NCI-H1436 (cell line): ENCODE data around the gene PER2.
A peak's percentile ranks its signal among the peaks of the same experiment; 100 is the strongest.

Experiments used
- DNase-seq: peaks from one replicate; lab custom pipeline; 2025; lab: John Stamatoyannopoulos, UW

The PER2 gene

GRCh38 chr2:238308177-238308576 is 19.8 kb upstream of the PER2 start:
- no peak for DNase-seq

DNA sequence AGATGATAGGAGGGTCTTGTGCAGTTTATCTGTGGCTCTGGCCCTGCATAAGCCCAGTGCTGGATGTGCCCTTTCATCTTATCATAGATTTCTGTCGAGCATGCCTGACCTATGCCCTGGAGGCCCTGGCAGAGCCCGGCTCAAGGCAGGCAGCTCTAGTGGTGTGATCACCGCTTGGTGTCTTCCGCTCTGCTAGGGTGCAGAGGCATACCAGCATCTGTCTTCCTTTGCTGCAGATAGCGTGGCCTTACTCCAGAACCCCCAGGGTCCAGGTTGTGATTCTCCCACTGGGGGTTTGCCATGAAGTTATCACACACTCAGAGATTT is 18.2 kb upstream of the PER2 start:
- no peak for DNase-seq

- DNase-seq: no peak
Measured at GRCh38 chr2:238305965-238306671, 17.7 kb upstream of the PER2 start.

DNA sequence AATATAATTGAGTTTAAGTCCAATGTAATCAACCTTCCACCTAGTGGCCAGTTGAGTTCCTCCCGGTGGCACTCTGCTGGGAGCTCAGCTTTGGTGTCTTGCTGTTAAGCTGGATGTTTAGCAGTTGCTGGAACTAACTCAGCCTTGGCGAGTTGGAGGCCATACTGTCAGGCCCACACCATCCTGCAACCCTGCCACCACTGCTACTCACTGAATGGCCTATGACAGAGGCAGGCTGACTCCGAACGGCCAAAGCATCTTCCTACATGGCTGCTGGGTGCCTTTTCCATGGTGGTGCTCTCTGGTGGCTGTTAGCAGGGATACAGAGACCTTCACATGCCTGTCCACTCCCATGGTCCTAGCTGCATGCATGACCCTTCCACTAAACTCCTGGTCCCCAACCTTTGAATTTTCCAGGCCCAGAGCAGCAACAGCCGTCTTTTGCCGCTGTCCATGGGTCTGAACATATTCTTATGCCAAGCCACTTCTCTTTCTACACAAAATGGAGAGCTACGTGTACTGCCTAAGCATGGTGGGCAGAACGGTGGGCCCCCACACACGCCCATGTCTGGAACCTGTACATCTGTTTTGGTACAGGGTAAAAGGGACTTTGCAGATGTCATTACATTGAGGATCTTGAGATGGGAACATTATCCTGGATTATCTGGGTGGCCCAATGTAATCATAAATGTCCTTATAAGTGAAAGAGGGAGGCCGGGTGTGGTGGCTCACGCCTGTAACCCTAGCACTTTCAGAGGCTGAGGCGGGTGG is 16.9 kb upstream of the PER2 start:
- DNase-seq: no peak

DNA sequence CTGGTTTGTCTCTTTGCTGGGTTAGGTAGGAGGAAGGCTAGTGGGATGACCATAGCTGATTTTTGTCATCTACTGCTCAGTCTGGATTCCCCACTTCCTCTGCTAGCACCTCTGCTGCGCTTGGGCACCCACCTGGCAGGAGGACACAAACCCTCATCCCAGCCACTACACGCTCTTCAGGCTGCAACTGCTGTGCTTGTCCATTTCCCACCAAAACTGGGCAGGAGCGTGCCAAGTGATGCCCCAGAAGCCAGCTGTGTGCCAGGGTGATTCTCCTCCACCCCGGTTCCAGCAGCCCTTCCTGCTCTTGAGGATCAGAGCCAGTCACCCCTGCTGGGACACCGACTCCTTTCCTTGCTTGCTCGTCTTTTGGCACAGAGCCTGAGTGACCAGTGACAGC is 15.7 kb upstream of the PER2 start:
- DNase-seq: no peak

GRCh38 chr2:238302751-238303150 is 14.3 kb upstream of the PER2 start:
- no peak for DNase-seq

GRCh38 chr2:238302087-238302486 is 13.7 kb upstream of the PER2 start:
- no peak for DNase-seq

DNA sequence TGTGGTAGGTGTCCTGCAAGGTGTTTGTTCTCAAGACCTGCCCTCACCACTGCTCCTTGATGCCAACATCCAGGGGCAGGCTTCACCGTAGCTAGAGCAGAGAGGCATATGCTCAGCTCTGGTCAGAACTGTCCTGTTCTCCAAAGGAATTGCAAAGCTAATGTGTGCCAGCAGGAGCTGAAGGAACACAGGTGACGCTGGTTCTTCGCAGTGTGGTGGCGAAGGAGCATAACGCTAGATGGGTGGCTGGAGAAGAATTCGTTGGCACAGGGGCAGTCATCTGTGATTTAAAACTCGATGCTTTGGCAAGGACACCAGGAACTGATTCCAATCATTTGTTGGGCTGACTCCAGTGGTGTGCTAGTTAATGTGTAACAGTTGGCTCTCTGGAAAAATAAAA is 11.4 kb upstream of the PER2 start:
- no peak for DNase-seq

DNA sequence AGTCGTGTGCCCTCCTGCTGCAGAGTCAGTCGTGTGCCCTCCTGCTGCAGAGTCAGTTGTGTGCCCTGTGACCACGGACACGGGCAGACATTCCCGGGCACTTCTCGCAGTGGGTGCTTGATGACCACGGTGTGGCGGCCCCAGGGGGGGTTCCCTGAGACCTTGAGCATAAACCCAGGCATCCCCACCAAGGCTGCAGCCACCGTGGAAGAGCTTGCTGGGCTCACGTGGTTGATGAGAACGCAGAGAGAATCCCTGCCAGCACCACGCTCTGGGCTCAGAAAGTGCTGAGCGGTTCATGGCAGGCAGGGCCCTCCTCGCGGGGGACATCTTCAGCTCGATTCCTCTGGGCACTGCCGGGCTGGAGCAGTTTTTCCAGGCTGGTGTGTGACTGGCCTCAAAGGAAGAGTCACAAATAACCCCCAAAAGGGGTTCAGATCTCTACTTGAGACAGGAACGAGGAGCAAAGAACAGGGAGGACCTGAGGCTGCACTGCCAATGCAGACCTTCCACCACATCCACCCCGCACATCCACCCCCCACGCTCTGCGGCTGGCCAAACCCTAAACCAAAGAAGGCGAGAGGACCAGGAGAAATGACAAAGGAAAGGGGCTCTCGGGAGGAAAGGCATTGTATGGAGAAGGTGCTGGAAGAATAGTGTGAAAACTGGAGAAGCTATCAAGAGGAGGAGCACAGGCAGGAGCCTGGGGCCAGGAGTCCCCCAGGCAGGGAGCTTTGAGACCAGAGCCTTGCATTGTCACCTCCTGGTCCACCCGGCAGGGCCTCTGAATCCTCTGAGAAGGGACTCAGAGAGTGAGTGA is 8.4 kb upstream of the PER2 start:
- no peak for DNase-seq

- DNase-seq: no peak
Measured at GRCh38 chr2:238295144-238296112, 7.0 kb upstream of the PER2 start.

GRCh38 chr2:238294393-238295143 is 6.2 kb upstream of the PER2 start:
- no peak for DNase-seq

DNA sequence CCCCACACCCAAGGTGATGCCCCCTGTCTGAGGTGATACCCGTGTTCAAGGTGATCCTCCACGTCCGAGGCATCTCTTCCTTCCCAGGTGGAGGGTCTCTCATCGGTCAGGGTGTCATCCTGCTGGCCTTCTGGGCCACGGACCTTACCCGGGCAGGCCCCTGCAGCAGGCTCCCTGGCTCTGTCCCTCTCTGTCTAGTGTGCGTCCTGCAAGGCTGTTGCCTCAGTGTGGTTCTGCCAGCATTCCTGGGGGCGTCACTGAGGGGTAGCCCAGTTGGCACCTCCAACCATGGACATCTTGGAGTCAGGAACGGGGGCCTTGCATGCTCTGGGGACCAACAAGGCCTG is 5.6 kb upstream of the PER2 start:
- no peak for DNase-seq

DNA sequence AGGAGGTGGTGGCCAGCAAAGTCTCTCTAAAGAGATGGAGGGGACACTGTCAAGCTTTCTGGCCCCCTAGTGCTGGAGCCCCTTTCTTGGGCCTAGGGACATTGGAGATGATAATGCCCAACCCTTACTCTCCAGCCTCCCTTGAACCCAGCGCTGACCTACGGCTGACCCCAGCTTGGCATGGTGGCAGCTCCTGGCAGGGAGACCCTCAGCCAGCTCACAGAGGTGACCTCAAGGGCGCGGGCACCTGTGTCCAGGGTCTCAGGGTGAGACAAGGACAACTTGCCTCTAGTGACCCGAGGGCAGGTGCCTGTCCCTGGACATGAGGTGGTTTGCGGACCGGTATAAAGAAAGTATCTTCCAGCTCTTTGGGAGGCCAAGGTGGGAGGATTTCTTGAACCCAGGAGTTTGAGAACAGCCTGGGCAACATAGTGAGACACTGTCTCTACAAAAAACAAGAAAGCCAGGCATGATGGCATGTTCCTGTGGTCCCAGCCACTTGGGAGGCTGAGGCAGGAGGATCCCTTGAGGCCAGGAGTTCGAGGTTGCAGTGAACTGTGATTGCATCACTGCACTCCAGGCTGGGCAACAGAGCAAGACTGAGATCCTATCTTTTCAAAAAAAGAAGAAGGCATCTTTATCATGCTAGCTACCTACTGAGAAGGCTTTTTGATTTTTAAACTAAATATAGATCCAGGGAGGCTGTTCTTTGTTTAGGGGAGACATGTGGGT is 3.3 kb upstream of the PER2 start:
- no peak for DNase-seq

DNA sequence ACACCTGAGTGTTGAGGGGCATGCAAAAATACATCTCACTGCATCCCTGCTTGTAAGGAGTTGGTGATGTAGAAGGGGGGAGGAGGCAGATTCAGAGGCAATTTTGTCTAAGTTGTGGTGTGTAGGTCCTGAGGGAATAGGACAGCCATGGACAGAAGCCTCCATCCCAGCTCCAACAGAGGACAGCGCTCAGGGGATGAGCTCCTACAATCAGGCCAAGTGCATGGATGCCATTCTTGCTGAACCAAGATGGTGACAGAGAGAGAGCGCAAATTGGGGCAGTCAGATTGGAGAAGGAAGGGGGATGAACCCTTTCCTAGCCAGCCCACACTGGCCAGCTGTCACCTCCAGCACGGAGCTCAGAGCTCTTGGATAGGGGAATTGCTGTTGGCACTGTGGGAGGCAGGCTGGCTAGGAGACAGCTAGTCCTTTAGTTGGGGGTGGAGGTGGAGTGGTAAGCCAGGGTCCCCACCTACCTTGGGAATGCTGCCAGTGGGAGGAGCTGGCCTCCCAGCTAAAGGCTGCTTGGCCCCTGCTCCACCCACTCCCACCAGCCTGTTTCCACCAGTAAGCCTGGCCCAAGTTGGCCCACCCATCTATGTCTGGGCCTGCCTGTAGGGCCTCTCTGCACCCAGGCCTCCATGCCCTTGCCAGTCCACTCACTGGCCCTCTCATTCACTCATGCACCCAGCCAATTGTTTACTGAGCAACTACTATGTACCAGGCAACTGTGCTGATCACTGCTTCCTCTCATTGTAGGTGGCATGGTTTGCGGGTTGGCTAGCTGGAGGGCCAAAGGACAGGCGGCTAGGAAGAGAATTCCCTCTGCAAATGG is 2.5 kb upstream of the PER2 start:
- DNase-seq: no peak

GRCh38 chr2:238290091-238290509 is 1.7 kb upstream of the PER2 start:
- DNase-seq: peak; percentile 90

- DNase-seq: no peak
Measured at GRCh38 chr2:238289574-238289973, 1.2 kb upstream of the PER2 start.

DNA sequence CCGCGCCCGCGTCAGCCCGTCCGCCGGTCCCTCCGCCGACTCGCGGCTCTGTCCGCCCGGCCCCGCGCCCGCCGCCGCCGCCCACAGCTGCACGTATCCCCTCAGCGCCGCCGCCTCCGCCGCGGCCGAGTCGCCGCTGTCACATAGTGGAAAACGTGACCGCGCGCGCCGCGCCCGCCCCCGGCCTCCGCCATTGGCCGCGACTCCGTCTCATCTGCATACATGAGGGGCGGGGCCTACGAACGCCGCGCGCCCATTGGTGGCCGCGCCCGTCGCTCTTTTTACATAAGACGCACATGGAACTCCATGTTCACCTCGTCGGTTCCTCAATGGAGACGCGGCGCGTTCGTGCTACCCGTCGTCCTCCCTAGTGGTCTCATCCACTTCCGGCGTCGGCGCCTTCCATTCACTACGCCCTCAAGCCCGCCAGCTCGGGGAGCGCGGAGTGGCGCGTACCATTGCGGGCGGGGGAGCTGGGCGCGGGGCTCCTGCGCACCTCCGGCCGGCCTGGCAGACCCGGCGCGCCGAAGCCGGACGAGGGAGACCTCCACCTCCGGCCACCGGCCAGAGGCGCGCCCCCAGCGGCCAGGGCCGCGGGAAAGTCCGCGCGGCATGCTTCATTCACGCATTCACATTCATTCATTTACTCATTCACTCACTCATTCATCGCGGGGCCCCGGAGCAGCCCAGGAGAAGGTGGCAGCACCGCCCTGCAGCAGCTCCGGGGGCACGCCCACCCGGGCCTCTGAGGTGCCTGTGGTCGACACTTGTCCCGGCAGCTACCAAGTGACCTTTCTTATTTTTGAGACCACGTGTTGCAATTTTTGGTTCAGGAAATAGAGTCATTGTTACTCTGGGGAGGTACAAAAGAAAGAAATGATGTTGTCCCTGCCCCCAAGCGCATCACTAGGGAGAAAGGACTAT is 502 bp upstream of the PER2 start:
- DNase-seq: peak; percentile 98

GRCh38 chr2:238286987-238287736 is 1.2 kb downstream of the PER2 start:
- DNase-seq: no peak
